ENCODE measurements around the gene TSPAN15.
A peak's percentile ranks its signal among the peaks of the same experiment; 100 is the strongest.

The TSPAN15 gene

GRCh38 chr10:69455006-69455763 is 3.9 kb downstream of the TSPAN15 start:
- Histone ChIP-seq H3K4me3 (ENCODE audit: low read length in 2 of 2) (no peak overlapping the region), H3K4me1 (ENCODE audit: control insufficient read depth in 2 of 2, insufficient read depth in 2 of 2, low read length in 2 of 2) (peaks cover 55 to 73% of the 10 kb centered on the region in 2 donors), H3K9ac (ENCODE audit: low read depth in 1 of 2, low read length in 2 of 2) (no peak overlapping the region), H3K9me3 (ENCODE audit: control insufficient read depth in 2 of 2, low read length in 2 of 2) (no peaks in the 10 kb centered on the region), H3K36me3 (ENCODE audit: control insufficient read depth in 2 of 2, insufficient read depth in 2 of 2, low read length in 2 of 2) (peaks cover 3 to 9% of the 10 kb centered on the region in 2 donors), H3K27ac (ENCODE audit: low read depth in 2 of 2, low read length in 2 of 2) (no peak overlapping the region), H3K27me3 (ENCODE audit: control insufficient read depth in 2 of 2, insufficient read depth in 2 of 2, low read length in 2 of 2) (no peaks in the 10 kb centered on the region)

GRCh38 chr10:69456880-69457693 is 5.8 kb downstream of the TSPAN15 start:
- Histone ChIP-seq H3K36me3 (ENCODE audit: control insufficient read depth in 2 of 2, insufficient read depth in 2 of 2, low read length in 2 of 2) (peaks cover 3 to 9% of the 10 kb centered on the region in 2 donors), H3K27ac (ENCODE audit: low read depth in 2 of 2, low read length in 2 of 2) (peak overlapping the region; percentile 93 to 95), H3K4me3 (ENCODE audit: low read length in 2 of 2) (no peak overlapping the region), H3K9ac (ENCODE audit: low read depth in 1 of 2, low read length in 2 of 2) (peak overlapping the region in 1 of 2 donors; percentile 38), H3K9me3 (ENCODE audit: control insufficient read depth in 2 of 2, low read length in 2 of 2) (no peaks in the 10 kb centered on the region), H3K27me3 (ENCODE audit: control insufficient read depth in 2 of 2, insufficient read depth in 2 of 2, low read length in 2 of 2) (no peaks in the 10 kb centered on the region), H3K4me1 (ENCODE audit: control insufficient read depth in 2 of 2, insufficient read depth in 2 of 2, low read length in 2 of 2) (peaks cover 60 to 72% of the 10 kb centered on the region in 2 donors)

- Histone ChIP-seq H3K9ac (ENCODE audit: low read depth in 1 of 2, low read length in 2 of 2) (peak overlapping the region; percentile 14 to 38), H3K4me3 (ENCODE audit: low read length in 2 of 2) (no peak overlapping the region), H3K27ac (ENCODE audit: low read depth in 2 of 2, low read length in 2 of 2) (peak overlapping the region; percentile 93 to 95), H3K9me3 (ENCODE audit: control insufficient read depth in 2 of 2, low read length in 2 of 2) (no peaks in the 10 kb centered on the region), H3K27me3 (ENCODE audit: control insufficient read depth in 2 of 2, insufficient read depth in 2 of 2, low read length in 2 of 2) (no peaks in the 10 kb centered on the region), H3K36me3 (ENCODE audit: control insufficient read depth in 2 of 2, insufficient read depth in 2 of 2, low read length in 2 of 2) (peaks cover 3 to 9% of the 10 kb centered on the region in 2 donors), H3K4me1 (ENCODE audit: control insufficient read depth in 2 of 2, insufficient read depth in 2 of 2, low read length in 2 of 2) (peaks cover 54 to 73% of the 10 kb centered on the region in 2 donors)
Observed at GRCh38 chr10:69457771-69458237, 6.5 kb downstream of the TSPAN15 start.

- peaks cover 49 to 70% of the 10 kb centered on the region in 2 donors for H3K4me1 ChIP-seq (ENCODE audit: control insufficient read depth in 2 of 2, insufficient read depth in 2 of 2, low read length in 2 of 2)
- H3K27ac ChIP-seq (ENCODE audit: low read depth in 2 of 2, low read length in 2 of 2) = peak overlapping the region; percentile 93 to 95
Observed at GRCh38 chr10:69458430-69459100, 7.3 kb downstream of the TSPAN15 start.

GRCh38 chr10:69459101-69459790 is 8.0 kb downstream of the TSPAN15 start:
- H3K4me1 ChIP-seq (ENCODE audit: control insufficient read depth in 2 of 2, insufficient read depth in 2 of 2, low read length in 2 of 2) = peaks cover 55 to 69% of the 10 kb centered on the region in 2 donors
- H3K27ac ChIP-seq (ENCODE audit: low read depth in 2 of 2, low read length in 2 of 2) = peak overlapping the region; percentile 93 to 95
- peaks cover 3 to 9% of the 10 kb centered on the region in 2 donors for H3K36me3 ChIP-seq (ENCODE audit: control insufficient read depth in 2 of 2, insufficient read depth in 2 of 2, low read length in 2 of 2)
- peak overlapping the region in 1 of 2 donors; percentile 42 for H3K4me3 ChIP-seq (ENCODE audit: low read length in 2 of 2)
- H3K9ac ChIP-seq (ENCODE audit: low read depth in 1 of 2, low read length in 2 of 2) = peak overlapping the region; percentile 42 to 49
- no peaks in the 10 kb centered on the region for H3K27me3 ChIP-seq (ENCODE audit: control insufficient read depth in 2 of 2, insufficient read depth in 2 of 2, low read length in 2 of 2)
- no peaks in the 10 kb centered on the region for H3K9me3 ChIP-seq (ENCODE audit: control insufficient read depth in 2 of 2, low read length in 2 of 2)

More at GRCh38 chr10:69458430-69459100, 7.3 kb downstream of the TSPAN15 start:
- H3K36me3 ChIP-seq (ENCODE audit: control insufficient read depth in 2 of 2, insufficient read depth in 2 of 2, low read length in 2 of 2) = peaks cover 3 to 9% of the 10 kb centered on the region in 2 donors
- no peaks in the 10 kb centered on the region for H3K27me3 ChIP-seq (ENCODE audit: control insufficient read depth in 2 of 2, insufficient read depth in 2 of 2, low read length in 2 of 2)
- H3K9ac ChIP-seq (ENCODE audit: low read depth in 1 of 2, low read length in 2 of 2) = peak overlapping the region; percentile 34 to 42
- H3K9me3 ChIP-seq (ENCODE audit: control insufficient read depth in 2 of 2, low read length in 2 of 2) = no peaks in the 10 kb centered on the region
- peak overlapping the region in 1 of 2 donors; percentile 55 for H3K4me3 ChIP-seq (ENCODE audit: low read length in 2 of 2)

GRCh38 chr10:69459893-69460575 is 8.8 kb downstream of the TSPAN15 start:
- H3K27me3 ChIP-seq (ENCODE audit: control insufficient read depth in 2 of 2, insufficient read depth in 2 of 2, low read length in 2 of 2) = no peaks in the 10 kb centered on the region
- H3K4me3 ChIP-seq (ENCODE audit: low read length in 2 of 2) = peak overlapping the region in 1 of 2 donors; percentile 7
- H3K9me3 ChIP-seq (ENCODE audit: control insufficient read depth in 2 of 2, low read length in 2 of 2) = no peaks in the 10 kb centered on the region
- H3K36me3 ChIP-seq (ENCODE audit: control insufficient read depth in 2 of 2, insufficient read depth in 2 of 2, low read length in 2 of 2) = peaks cover 3 to 9% of the 10 kb centered on the region in 2 donors
- peak overlapping the region; percentile 93 to 95 for H3K27ac ChIP-seq (ENCODE audit: low read depth in 2 of 2, low read length in 2 of 2)
- H3K4me1 ChIP-seq (ENCODE audit: control insufficient read depth in 2 of 2, insufficient read depth in 2 of 2, low read length in 2 of 2) = peaks cover 63 to 75% of the 10 kb centered on the region in 2 donors
- H3K9ac ChIP-seq (ENCODE audit: low read depth in 1 of 2, low read length in 2 of 2) = peak overlapping the region; percentile 42 to 49

GRCh38 chr10:69460576-69461242 is 9.4 kb downstream of the TSPAN15 start:
- Histone ChIP-seq H3K27me3 (ENCODE audit: control insufficient read depth in 2 of 2, insufficient read depth in 2 of 2, low read length in 2 of 2) (no peaks in the 10 kb centered on the region), H3K36me3 (ENCODE audit: control insufficient read depth in 2 of 2, insufficient read depth in 2 of 2, low read length in 2 of 2) (peaks cover 3 to 9% of the 10 kb centered on the region in 2 donors), H3K4me1 (ENCODE audit: control insufficient read depth in 2 of 2, insufficient read depth in 2 of 2, low read length in 2 of 2) (peaks cover 69 to 82% of the 10 kb centered on the region in 2 donors), H3K9me3 (ENCODE audit: control insufficient read depth in 2 of 2, low read length in 2 of 2) (no peaks in the 10 kb centered on the region), H3K4me3 (ENCODE audit: low read length in 2 of 2) (peak overlapping the region in 1 of 2 donors; percentile 7), H3K9ac (ENCODE audit: low read depth in 1 of 2, low read length in 2 of 2) (peak overlapping the region in 1 of 2 donors; percentile 42), H3K27ac (ENCODE audit: low read depth in 2 of 2, low read length in 2 of 2) (peak overlapping the region; percentile 93 to 95)

GRCh38 chr10:69461243-69462025 is 10.2 kb downstream of the TSPAN15 start:
- peaks cover 74 to 82% of the 10 kb centered on the region in 2 donors for H3K4me1 ChIP-seq (ENCODE audit: control insufficient read depth in 2 of 2, insufficient read depth in 2 of 2, low read length in 2 of 2)
- no peaks in the 10 kb centered on the region for H3K27me3 ChIP-seq (ENCODE audit: control insufficient read depth in 2 of 2, insufficient read depth in 2 of 2, low read length in 2 of 2)
- H3K36me3 ChIP-seq (ENCODE audit: control insufficient read depth in 2 of 2, insufficient read depth in 2 of 2, low read length in 2 of 2) = peaks cover 3 to 9% of the 10 kb centered on the region in 2 donors
- H3K9me3 ChIP-seq (ENCODE audit: control insufficient read depth in 2 of 2, low read length in 2 of 2) = no peaks in the 10 kb centered on the region
- H3K4me3 ChIP-seq (ENCODE audit: low read length in 2 of 2) = no peak overlapping the region
- no peak overlapping the region for H3K9ac ChIP-seq (ENCODE audit: low read depth in 1 of 2, low read length in 2 of 2)
- peak overlapping the region; percentile 48 to 56 for H3K27ac ChIP-seq (ENCODE audit: low read depth in 2 of 2, low read length in 2 of 2)
